ENCODE results near the gene EEF1A2. TPM values are rescaled to one million over a fixed set of nuclear protein-coding genes. Genes with fewer than 3 reads are reported as not detected.

EEF1A2 gene
- total RNA-seq, 1 donor from 2014 or later = 37.6 TPM

GRCh38 chr20:63473555-63474449 is 25.1 kb downstream of the EEF1A2 start:
- FAIRE-seq = no peak

GRCh38 chr20:63472862-63473390 is 26.0 kb downstream of the EEF1A2 start:
- no peak overlapping the region for H3K4me2 ChIP-seq (ENCODE audit: low read length)

More at GRCh38 chr20:63473555-63474449, 25.1 kb downstream of the EEF1A2 start:
- Histone ChIP-seq H3K4me2 (ENCODE audit: low read length) (no peak overlapping the region), H3K27ac (ENCODE audit: low read depth, low read length) (no peak overlapping the region), H2AFZ (ENCODE audit: low read depth, low read length) (no peak overlapping the region), H3K4me3 (ENCODE audit: insufficient read depth, low read depth, low read length) (no peak overlapping the region), H3K36me3 (ENCODE audit: insufficient read depth, low read length) (no peaks in the 10 kb centered on the region), H3K27me3 (ENCODE audit: insufficient read depth, low read length) (peaks cover 38% of the 10 kb centered on the region), H3K4me1 (ENCODE audit: insufficient read depth, low read length) (no peaks in the 10 kb centered on the region), H4K20me1 (ENCODE audit: insufficient read depth, low read length) (no peaks in the 10 kb centered on the region), H3K9ac (ENCODE audit: low read length) (no peak overlapping the region), H3K79me2 (ENCODE audit: insufficient read depth, low read length) (no peaks in the 10 kb centered on the region), H3K9me3 (ENCODE audit: insufficient read depth, low read depth, low read length) (no peaks in the 10 kb centered on the region)
- Mint-ChIP-seq H3K36me3 (ENCODE audit: low read depth, unreplicated experiment) (peaks cover 2% of the 10 kb centered on the region), H3K27me3 (ENCODE audit: low read depth, unreplicated experiment) (peaks cover 38% of the 10 kb centered on the region), H3K27ac (ENCODE audit: unreplicated experiment) (no peak overlapping the region), H3K4me1 (ENCODE audit: low read depth, unreplicated experiment) (no peaks in the 10 kb centered on the region), H3K9me3 (ENCODE audit: unreplicated experiment) (no peaks in the 10 kb centered on the region), H3K4me3 (ENCODE audit: unreplicated experiment) (no peak overlapping the region)
- TF ChIP-seq CTCF (IDR thresholded peaks at IDR 0.05; ENCODE audit: insufficient read depth, low read depth, low read length) (no peak), EZH2 (IDR thresholded peaks at IDR 0.05; ENCODE audit: insufficient read depth, low read length) (no peak)
- no peak for DNase-seq (ENCODE audit: low read depth)

More at GRCh38 chr20:63472862-63473390, 26.0 kb downstream of the EEF1A2 start:
- Histone ChIP-seq H2AFZ (ENCODE audit: low read depth, low read length) (no peak overlapping the region), H3K4me1 (ENCODE audit: insufficient read depth, low read length) (no peaks in the 10 kb centered on the region), H3K4me3 (ENCODE audit: insufficient read depth, low read depth, low read length) (no peak overlapping the region), H3K27ac (ENCODE audit: low read depth, low read length) (no peak overlapping the region), H3K9me3 (ENCODE audit: insufficient read depth, low read depth, low read length) (no peaks in the 10 kb centered on the region), H4K20me1 (ENCODE audit: insufficient read depth, low read length) (no peaks in the 10 kb centered on the region), H3K36me3 (ENCODE audit: insufficient read depth, low read length) (no peaks in the 10 kb centered on the region), H3K79me2 (ENCODE audit: insufficient read depth, low read length) (no peaks in the 10 kb centered on the region), H3K9ac (ENCODE audit: low read length) (no peak overlapping the region), H3K27me3 (ENCODE audit: insufficient read depth, low read length) (peaks cover 44% of the 10 kb centered on the region)
- Mint-ChIP-seq H3K27ac (ENCODE audit: unreplicated experiment) (no peak overlapping the region), H3K4me3 (ENCODE audit: unreplicated experiment) (no peak overlapping the region), H3K36me3 (ENCODE audit: low read depth, unreplicated experiment) (peaks cover 2% of the 10 kb centered on the region), H3K9me3 (ENCODE audit: unreplicated experiment) (no peaks in the 10 kb centered on the region), H3K27me3 (ENCODE audit: low read depth, unreplicated experiment) (peaks cover 40% of the 10 kb centered on the region), H3K4me1 (ENCODE audit: low read depth, unreplicated experiment) (no peaks in the 10 kb centered on the region)
- TF ChIP-seq EZH2 (IDR thresholded peaks at IDR 0.05; ENCODE audit: insufficient read depth, low read length) = no peak
- no peak for TF ChIP-seq CTCF (IDR thresholded peaks at IDR 0.05; ENCODE audit: insufficient read depth, low read depth, low read length)
- DNase-seq (ENCODE audit: low read depth) (no peak), FAIRE-seq (no peak)

All from astrocyte (in vitro differentiated cells and primary cell).